ENCODE data around the gene GHR. TPM values are rescaled to one million over a fixed set of nuclear protein-coding genes. Genes with fewer than 3 reads are reported as not detected.

GHR gene
- total RNA-seq, 4 donors from 2014 or later, result 10.9 to 14.9 (median 14.2) TPM

- H3K27me3 ChIP-seq, result no peaks in the 10 kb centered on the region
- H3K36me3 ChIP-seq, result no peaks in the 10 kb centered on the region
- H3K9me3 ChIP-seq, result no peaks in the 10 kb centered on the region
- no peak overlapping the region for H3K27ac ChIP-seq
- WGBS, 2 donors, result 91 to 96% methylated on average over 2 of the region's 2 CpGs
- H3K4me1 ChIP-seq, result no peaks in the 10 kb centered on the region
- no peak overlapping the region for H3K4me3 ChIP-seq (replicated peaks in 1 of 3)
- TF ChIP-seq POLR2A (IDR thresholded peaks at IDR 0.05), result no peak
- no peak for TF ChIP-seq CTCF (IDR thresholded peaks at IDR 0.05)
- no peak for DNase-seq
- intact Hi-C loops (cut with DNase I), result no loop called here
These were observed 245.0 kb downstream of the GHR start for GRCh38 chr5:42668254-42668653.

- no peaks in the 10 kb centered on the region for H3K36me3 ChIP-seq
- no peak overlapping the region for H3K27ac ChIP-seq
- no peak for DNase-seq
- H3K9me3 ChIP-seq, result no peaks in the 10 kb centered on the region
- no peaks in the 10 kb centered on the region for H3K4me1 ChIP-seq
- WGBS, 2 donors, result 93 to 98% methylated on average over 4 of the region's 4 CpGs
- TF ChIP-seq CTCF (IDR thresholded peaks at IDR 0.05), result no peak
- no peak for TF ChIP-seq POLR2A (IDR thresholded peaks at IDR 0.05)
- no peaks in the 10 kb centered on the region for H3K27me3 ChIP-seq
- no peak overlapping the region for H3K4me3 ChIP-seq (replicated peaks in 1 of 3)
- intact Hi-C loops (cut with DNase I), result no loop called here
These were observed 249.7 kb downstream of the GHR start for GRCh38 chr5:42672925-42673324.

GRCh38 chr5:42675602-42676001, 252.4 kb downstream of the GHR start:
- Histone ChIP-seq H3K9me3 (no peaks in the 10 kb centered on the region), H3K27me3 (no peaks in the 10 kb centered on the region), H3K4me3 (replicated peaks in 1 of 3) (no peak overlapping the region), H3K27ac (no peak overlapping the region), H3K36me3 (no peaks in the 10 kb centered on the region), H3K4me1 (no peaks in the 10 kb centered on the region)
- no peak for TF ChIP-seq CTCF (IDR thresholded peaks at IDR 0.05)
- no peak for TF ChIP-seq POLR2A (IDR thresholded peaks at IDR 0.05)
- intact Hi-C loops (cut with DNase I), result no loop called here
- no peak for DNase-seq

GRCh38 chr5:42676362-42676761, 253.1 kb downstream of the GHR start:
- Histone ChIP-seq H3K4me1 (no peaks in the 10 kb centered on the region), H3K4me3 (replicated peaks in 1 of 3) (no peak overlapping the region), H3K27ac (no peak overlapping the region), H3K27me3 (no peaks in the 10 kb centered on the region), H3K36me3 (no peaks in the 10 kb centered on the region), H3K9me3 (no peaks in the 10 kb centered on the region)
- intact Hi-C loops (cut with DNase I), result no loop called here
- WGBS, 2 donors, result 88% methylated on average over 1 of the region's 1 CpG
- TF ChIP-seq CTCF (IDR thresholded peaks at IDR 0.05), result no peak
- TF ChIP-seq POLR2A (IDR thresholded peaks at IDR 0.05), result no peak
- DNase-seq, result no peak

- Histone ChIP-seq H3K27ac (no peak overlapping the region), H3K4me3 (replicated peaks in 1 of 3) (no peak overlapping the region), H3K36me3 (no peaks in the 10 kb centered on the region), H3K9me3 (no peaks in the 10 kb centered on the region), H3K4me1 (no peaks in the 10 kb centered on the region), H3K27me3 (no peaks in the 10 kb centered on the region)
- TF ChIP-seq CTCF (IDR thresholded peaks at IDR 0.05), result no peak
- no peak for TF ChIP-seq POLR2A (IDR thresholded peaks at IDR 0.05)
- intact Hi-C loops (cut with DNase I), result no loop called here
- WGBS, 2 donors, result 82 to 90% methylated on average over 5 of the region's 5 CpGs
- no peak for DNase-seq
These were observed 254.1 kb downstream of the GHR start for GRCh38 chr5:42677156-42677842.
